Natural killer cell (primary cell): ENCODE results near the gene LMO7. TPM values are rescaled to one million over a fixed set of nuclear protein-coding genes. Genes with fewer than 3 reads are reported as not detected.

Source experiments
- ATAC-seq, 3 donors: fragments of 150-1000 bp in 2 of 3; fragments of 200-7000 bp in 1 of 3; cut with Tn5 transposase; 1 replicate in 1 of 3; 2 replicates in 2 of 3; pipeline ENCODE4 v1.10.0; 2021; ENCODE audit warnings: mild to moderate bottlenecking in 2 of 3, moderate library complexity in 2 of 3
- DNase-seq, 2 donors: peaks; one replicate each; pipeline versions ENCODE4 v3.0.0 to v3.0.0-alpha.2; 2013 to 2021; ENCODE audit warnings: mixed read lengths in 1 of 2
- H3K27ac ChIP-seq: one replicate; pipeline ENCODE4 v1.5.1; 2013; ENCODE audit warnings: mild to moderate bottlenecking, low read length
- H3K27me3 ChIP-seq: one replicate; pipeline ENCODE4 v1.6.1; 2013; ENCODE audit warnings: low read length; ENCODE audit not compliant: control insufficient read depth, insufficient read depth
- H3K36me3 ChIP-seq: one replicate; pipeline ENCODE4 v1.6.1; 2013; ENCODE audit warnings: low read length; ENCODE audit not compliant: control insufficient read depth, insufficient read depth
- H3K4me1 ChIP-seq: one replicate; pipeline ENCODE4 v1.6.1; 2013; ENCODE audit warnings: low read length; ENCODE audit not compliant: control insufficient read depth, insufficient read depth
- H3K4me3 ChIP-seq: one replicate; pipeline ENCODE4 v1.5.1; 2013; ENCODE audit warnings: low read length
- H3K9me3 ChIP-seq: one replicate; pipeline ENCODE4 v1.6.1; 2013; ENCODE audit warnings: low read length; ENCODE audit not compliant: control insufficient read depth, insufficient read depth
- H3K27ac Mint-ChIP-seq, 2 donors: one replicate each; pipeline ENCODE4 v1.8.0; 2022; ENCODE audit warnings: mild to moderate bottlenecking in 2 of 2, mixed read lengths in 2 of 2, moderate library complexity in 1 of 2
- H3K27me3 Mint-ChIP-seq, 2 donors: one replicate each; pipeline ENCODE4 v1.8.0; 2022; ENCODE audit warnings: low read depth in 2 of 2, mixed read lengths in 2 of 2
- H3K36me3 Mint-ChIP-seq: one replicate; pipeline ENCODE4 v1.8.0; 2022; ENCODE audit warnings: mixed read lengths
- H3K4me1 Mint-ChIP-seq, 2 donors: one replicate each; pipeline ENCODE4 v1.8.0; 2022; ENCODE audit warnings: mixed read lengths in 2 of 2
- H3K4me3 Mint-ChIP-seq: one replicate; pipeline ENCODE4 v1.8.0; 2022; ENCODE audit warnings: mild to moderate bottlenecking, moderate library complexity, mixed read lengths
- H3K9me3 Mint-ChIP-seq, 2 donors: one replicate each; pipeline ENCODE4 v1.8.0; 2022; ENCODE audit warnings: mixed read lengths in 2 of 2
- CTCF ChIP-seq: fragments of 200-600 bp; IDR thresholded peaks from one replicate; pipeline ENCODE4 v1.8.0; 2022; ENCODE audit warnings: antibody characterized with exemption
- WGBS: methylation state at CpG from one replicate; pipeline ENCODE4 v1.1.7; 2013; ENCODE audit warnings: missing lambda C conversion rate; ENCODE audit not compliant: insufficient coverage; 5-methylcytosine and 5-hydroxymethylcytosine counted together
- intact Hi-C: fragments of 100-400 bp; cut with micrococcal nuclease; formaldehyde crosslinking; loops from one replicate; pipeline ENCODE4 v1.14.2; 2022
- total RNA-seq, 4 donors: library from RNA; stranded (reverse); fragments of 120-200 nt in 1 of 4; gene quantifications; one replicate each; pipeline versions ENCODE4 v1.2.3 to v1.2.4, GENCODE V29; 2013 to 2022

The LMO7 gene
- total RNA-seq, 3 donors from 2014 or later (not counting 1 experiment from before 2014, with no cell fraction given), result 5.5 to 10.4 (median 7.9) TPM

- ATAC-seq, result no peak
- no peak overlapping the region for H3K27ac Mint-ChIP-seq
- H3K36me3 ChIP-seq, result no peaks in the 10 kb centered on the region
- H3K36me3 Mint-ChIP-seq, result no peaks in the 10 kb centered on the region
- no peak for DNase-seq
- intact Hi-C loops, result no loop called here
- no peaks in the 10 kb centered on the region for H3K9me3 Mint-ChIP-seq
- H3K27ac ChIP-seq, result no peak overlapping the region
- 95% methylated on average over 6 of the region's 6 CpGs for WGBS
- peaks cover 7 to 10% of the 10 kb centered on the region in 2 donors for H3K4me1 Mint-ChIP-seq
- no peak overlapping the region for H3K4me3 Mint-ChIP-seq
- peaks cover 11% of the 10 kb centered on the region for H3K4me1 ChIP-seq
- TF ChIP-seq CTCF, result no peak
- peaks cover 8% of the 10 kb centered on the region for H3K27me3 ChIP-seq
- H3K9me3 ChIP-seq, result no peaks in the 10 kb centered on the region
- H3K27me3 Mint-ChIP-seq, result peaks cover 22 to 28% of the 10 kb centered on the region in 2 donors
- H3K4me3 ChIP-seq, result no peak overlapping the region
These were observed 4.9 kb downstream of the LMO7 start for GRCh38 chr13:75641026-75641425.

DNA sequence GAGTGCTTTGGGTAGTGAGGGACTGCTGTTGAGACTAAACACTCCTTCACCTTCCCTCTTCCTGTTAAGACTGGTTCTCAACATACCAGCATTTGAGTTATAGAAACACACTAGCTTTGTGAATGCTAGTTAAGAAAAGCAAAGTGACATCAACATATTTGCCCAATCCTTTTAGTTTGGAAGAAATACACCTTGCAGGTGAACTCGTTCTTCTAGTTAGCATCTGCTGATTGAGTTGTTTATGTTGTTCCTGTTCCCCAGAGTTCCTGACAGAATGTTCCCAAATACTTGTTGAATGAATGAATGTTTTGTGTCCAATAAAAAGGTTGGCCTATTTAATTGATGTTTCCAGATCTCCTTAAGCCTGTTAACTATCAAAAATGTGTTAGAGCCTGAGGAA lies 7.1 kb downstream of the LMO7 start:
- H3K4me1 Mint-ChIP-seq, result no peaks in the 10 kb centered on the region
- no peaks in the 10 kb centered on the region for H3K9me3 Mint-ChIP-seq
- H3K36me3 ChIP-seq, result no peaks in the 10 kb centered on the region
- H3K27ac ChIP-seq, result no peak overlapping the region
- H3K4me1 ChIP-seq, result no peaks in the 10 kb centered on the region
- H3K27me3 Mint-ChIP-seq, result peaks cover 11 to 20% of the 10 kb centered on the region in 2 donors
- no peak for ATAC-seq
- no peak overlapping the region for H3K4me3 ChIP-seq
- TF ChIP-seq CTCF, result no peak
- intact Hi-C loops, result no loop called here
- WGBS, result 85% methylated on average over 1 of the region's 1 CpG
- no peak overlapping the region for H3K4me3 Mint-ChIP-seq
- H3K36me3 Mint-ChIP-seq, result no peaks in the 10 kb centered on the region
- H3K27me3 ChIP-seq, result no peaks in the 10 kb centered on the region
- no peaks in the 10 kb centered on the region for H3K9me3 ChIP-seq
- no peak for DNase-seq
- no peak overlapping the region for H3K27ac Mint-ChIP-seq

DNA sequence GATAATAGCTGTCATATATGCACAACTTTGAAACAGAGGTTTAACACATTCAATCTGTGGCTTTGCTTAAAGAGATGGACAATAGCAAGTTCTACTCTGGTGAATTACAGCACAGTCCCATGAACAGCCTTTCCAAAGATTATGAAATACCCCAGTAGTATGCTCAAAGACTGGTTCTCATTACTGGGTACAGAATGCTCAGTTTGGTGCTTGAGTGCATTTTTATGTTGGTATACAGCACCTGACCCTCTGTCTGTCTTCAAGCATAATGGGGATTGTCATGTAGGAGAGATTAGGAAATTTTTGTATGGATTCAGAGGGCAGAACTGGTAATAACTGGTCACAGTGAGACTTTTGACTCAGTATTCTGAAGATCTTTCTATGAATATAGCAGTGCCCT lies 7.6 kb downstream of the LMO7 start:
- no peak for DNase-seq
- Histone ChIP-seq H3K4me3 (no peak overlapping the region), H3K9me3 (no peaks in the 10 kb centered on the region), H3K4me1 (no peaks in the 10 kb centered on the region), H3K27me3 (no peaks in the 10 kb centered on the region), H3K27ac (no peak overlapping the region), H3K36me3 (no peaks in the 10 kb centered on the region)
- intact Hi-C loops, result no loop called here
- Mint-ChIP-seq H3K4me1 (no peaks in the 10 kb centered on the region), H3K4me3 (no peak overlapping the region), H3K9me3 (no peaks in the 10 kb centered on the region), H3K27ac (no peak overlapping the region), H3K36me3 (no peaks in the 10 kb centered on the region), H3K27me3 (peaks cover 6 to 18% of the 10 kb centered on the region in 2 donors)
- no peak for ATAC-seq
- no peak for TF ChIP-seq CTCF

- H3K27ac Mint-ChIP-seq, result no peak overlapping the region
- H3K9me3 ChIP-seq, result no peaks in the 10 kb centered on the region
- intact Hi-C loops, result no loop called here
- no peaks in the 10 kb centered on the region for H3K9me3 Mint-ChIP-seq
- no peak for TF ChIP-seq CTCF
- H3K4me1 Mint-ChIP-seq, result no peaks in the 10 kb centered on the region
- no peaks in the 10 kb centered on the region for H3K4me1 ChIP-seq
- H3K36me3 ChIP-seq, result no peaks in the 10 kb centered on the region
- DNase-seq, result no peak
- H3K27ac ChIP-seq, result no peak overlapping the region
- no peaks in the 10 kb centered on the region for H3K36me3 Mint-ChIP-seq
- H3K4me3 ChIP-seq, result no peak overlapping the region
- no peak for ATAC-seq
- peaks cover 0 to 6% of the 10 kb centered on the region in 2 donors for H3K27me3 Mint-ChIP-seq
- no CpG with 5 or more reads among the region's 3 CpGs for WGBS
- H3K4me3 Mint-ChIP-seq, result no peak overlapping the region
- no peaks in the 10 kb centered on the region for H3K27me3 ChIP-seq
These were observed 9.0 kb downstream of the LMO7 start for GRCh38 chr13:75645141-75645540.
